Measurements from ENCODE around the gene ACTL9. TPM values are rescaled to one million over a fixed set of nuclear protein-coding genes. Genes with fewer than 3 reads are reported as not detected.

ACTL9 gene
- total RNA-seq, 1 donor from 2014 or later, result not detected

GRCh38 chr19:8684001-8684902 is 14.3 kb downstream of the ACTL9 start:
- DNase-seq (ENCODE audit: extremely low spot score in 2 of 2), result no peak
- intact Hi-C loops (cut with DNase I), result no loop called here
- TF ChIP-seq POLR2A (IDR thresholded peaks at IDR 0.05) (no peak), POLR2AphosphoS5 (IDR thresholded peaks at IDR 0.05; ENCODE audit: insufficient read depth in 1 of 2, low read depth in 1 of 2) (no peak), CTCF (IDR thresholded peaks at IDR 0.05) (no peak)
- H3K9me3 ChIP-seq, result no peaks in the 10 kb centered on the region
- H3K4me3 ChIP-seq, result no peak overlapping the region
- H3K27ac ChIP-seq, result no peak overlapping the region
- no peaks in the 10 kb centered on the region for H3K4me1 ChIP-seq
- H3K36me3 ChIP-seq, result no peaks in the 10 kb centered on the region
- H3K27me3 ChIP-seq, result no peaks in the 10 kb centered on the region

DNA sequence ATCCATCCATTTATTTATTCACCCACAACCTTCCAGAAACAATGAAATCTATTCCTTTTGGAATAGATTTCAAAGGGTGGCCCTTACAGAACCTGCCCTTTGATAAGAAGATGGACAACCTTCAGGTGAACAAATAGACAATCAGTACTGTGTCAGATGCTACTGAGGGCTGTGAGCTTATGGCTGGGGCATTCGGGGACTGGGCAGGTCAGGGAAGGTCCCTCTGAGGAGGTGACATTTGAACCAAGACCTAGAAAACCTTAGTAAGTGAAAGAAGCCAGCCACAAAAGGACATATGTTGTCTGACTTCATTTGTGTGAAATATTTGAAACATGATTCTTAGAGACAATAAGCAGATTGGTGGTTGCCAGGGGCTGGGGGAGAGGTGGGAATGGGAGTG is 15.7 kb downstream of the ACTL9 start:
- Histone ChIP-seq H3K27me3 (no peaks in the 10 kb centered on the region), H3K9me3 (no peaks in the 10 kb centered on the region), H3K27ac (no peak overlapping the region), H3K4me3 (no peak overlapping the region), H3K36me3 (no peaks in the 10 kb centered on the region), H3K4me1 (no peaks in the 10 kb centered on the region)
- DNase-seq (ENCODE audit: extremely low spot score in 2 of 2), result no peak
- intact Hi-C loops (cut with DNase I), result no loop called here
- TF ChIP-seq POLR2AphosphoS5 (IDR thresholded peaks at IDR 0.05; ENCODE audit: insufficient read depth in 1 of 2, low read depth in 1 of 2) (no peak), CTCF (IDR thresholded peaks at IDR 0.05) (no peak), POLR2A (IDR thresholded peaks at IDR 0.05) (no peak)

DNA sequence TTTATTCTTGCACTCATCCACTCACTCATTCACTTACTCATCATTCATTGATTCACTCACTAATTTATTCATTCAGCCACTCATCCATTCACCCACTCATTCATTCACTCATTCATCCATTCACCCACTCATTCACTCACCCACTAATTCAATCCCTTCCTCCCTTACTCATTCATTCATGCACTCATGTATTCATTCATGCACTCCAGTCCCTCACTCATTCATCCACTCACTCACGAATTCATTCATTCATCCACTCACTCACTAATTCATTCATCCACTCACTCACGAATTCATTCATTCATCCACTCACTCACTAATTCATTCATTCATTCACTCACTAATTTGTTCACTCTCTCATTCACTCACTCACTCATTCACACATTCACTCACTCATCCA is 16.1 kb downstream of the ACTL9 start:
- Histone ChIP-seq H3K27me3 (no peaks in the 10 kb centered on the region), H3K4me3 (no peak overlapping the region), H3K4me1 (no peaks in the 10 kb centered on the region), H3K36me3 (no peaks in the 10 kb centered on the region), H3K9me3 (no peaks in the 10 kb centered on the region), H3K27ac (no peak overlapping the region)
- TF ChIP-seq POLR2A (IDR thresholded peaks at IDR 0.05), result no peak
- no peak for TF ChIP-seq CTCF (IDR thresholded peaks at IDR 0.05)
- no peak for TF ChIP-seq POLR2AphosphoS5 (IDR thresholded peaks at IDR 0.05; ENCODE audit: insufficient read depth in 1 of 2, low read depth in 1 of 2)
- intact Hi-C loops (cut with DNase I), result no loop called here
- DNase-seq (ENCODE audit: extremely low spot score in 2 of 2), result no peak

DNA sequence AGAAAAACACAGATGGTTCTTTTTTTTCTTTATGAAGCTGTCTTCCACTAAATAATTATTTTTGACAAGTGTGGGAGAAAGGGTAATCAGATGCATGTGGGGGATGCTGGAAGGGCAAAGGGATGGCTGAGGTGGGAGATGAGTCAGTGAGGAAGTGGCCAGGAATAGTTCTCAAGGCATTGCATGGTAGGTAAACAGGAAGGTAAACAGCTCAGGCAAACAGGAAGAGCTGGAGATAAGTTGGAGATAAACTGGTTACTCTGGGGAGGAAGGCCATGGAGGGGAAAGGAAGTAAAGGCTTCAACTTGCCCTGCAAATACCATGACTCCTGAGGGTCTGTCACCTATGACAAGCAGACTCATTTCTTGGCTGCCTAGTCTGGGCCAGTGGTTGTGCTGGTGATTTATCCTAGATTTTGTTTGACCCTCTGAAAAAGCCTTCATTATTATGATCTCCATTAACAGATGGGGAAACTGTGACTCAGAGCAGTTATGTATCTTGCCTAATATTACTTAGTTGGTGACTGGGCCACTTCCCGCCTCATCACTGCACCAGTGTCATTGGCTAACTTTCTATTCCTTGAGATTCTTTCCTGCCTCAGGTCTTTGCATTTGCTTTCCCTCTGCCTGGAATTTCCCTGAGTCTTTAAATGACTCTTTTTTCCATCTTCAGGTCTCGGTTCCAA is 17.1 kb downstream of the ACTL9 start:
- intact Hi-C loops (cut with DNase I), result no loop called here
- Histone ChIP-seq H3K9me3 (no peaks in the 10 kb centered on the region), H3K27ac (no peak overlapping the region), H3K27me3 (no peaks in the 10 kb centered on the region), H3K4me1 (no peaks in the 10 kb centered on the region), H3K36me3 (no peaks in the 10 kb centered on the region), H3K4me3 (no peak overlapping the region)
- no peak for DNase-seq (ENCODE audit: extremely low spot score in 2 of 2)
- no peak for TF ChIP-seq CTCF (IDR thresholded peaks at IDR 0.05)
